ENCODE measurements around the gene MELK. TPM values are rescaled to one million over a fixed set of nuclear protein-coding genes. Genes with fewer than 3 reads are reported as not detected.
A peak's percentile ranks its signal among the peaks of the same experiment; 100 is the strongest.

The MELK gene
- total RNA-seq, 2 experiments from 2014 or later: 63.9 to 66.1 TPM

DNA sequence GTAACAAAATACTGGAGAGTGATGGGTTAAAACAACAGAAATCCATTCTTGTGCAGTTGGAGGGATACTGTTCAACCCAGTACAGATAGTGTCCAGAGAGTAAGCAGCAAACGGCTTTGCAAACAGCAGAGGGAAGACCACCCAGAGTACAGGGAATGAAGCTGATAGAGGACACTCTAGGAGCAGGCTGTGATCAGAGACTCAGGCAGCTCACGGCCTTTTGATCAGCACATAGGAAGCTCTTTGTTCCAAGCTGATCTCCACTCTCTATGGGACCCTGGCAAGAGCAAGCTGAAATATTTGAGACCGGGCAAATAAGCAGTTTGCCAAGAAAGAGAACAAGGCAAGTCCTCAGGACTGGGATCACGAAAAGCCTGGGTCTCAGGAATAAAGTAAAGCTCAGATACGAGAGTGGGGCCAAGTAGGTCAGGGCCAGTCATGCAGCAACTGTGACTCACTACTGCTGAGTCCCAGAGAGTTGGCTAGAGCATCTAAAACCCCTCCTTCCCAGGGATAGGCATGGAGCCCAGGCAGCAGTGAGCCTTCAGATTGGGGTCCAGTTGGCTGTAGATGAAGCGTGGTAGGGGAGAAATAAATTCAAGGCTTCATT is 52.4 kb downstream of the MELK start:
- Mint-ChIP-seq H3K9me3 (ENCODE audit: low read depth) (no peaks in the 10 kb centered on the region), H3K27ac (no peak overlapping the region), H3K36me3 (ENCODE audit: low read depth) (peaks cover 11% of the 10 kb centered on the region), H3K4me3 (no peak overlapping the region), H3K27me3 (no peaks in the 10 kb centered on the region), H3K4me1 (no peaks in the 10 kb centered on the region)
- DNase-seq (no peak), ATAC-seq (peak; percentile 61)
- CTCF ChIA-PET: interaction anchor here (0.6 to 1.1 kb wide), 3 partner anchors 14 to 73 kb away, joined by 3 read pairs; no protein-coding TSS in a partner anchor
- POLR2A ChIA-PET: no interaction called here
- intact Hi-C loops (cut with DNase I, micrococcal nuclease): no loop called here

DNA sequence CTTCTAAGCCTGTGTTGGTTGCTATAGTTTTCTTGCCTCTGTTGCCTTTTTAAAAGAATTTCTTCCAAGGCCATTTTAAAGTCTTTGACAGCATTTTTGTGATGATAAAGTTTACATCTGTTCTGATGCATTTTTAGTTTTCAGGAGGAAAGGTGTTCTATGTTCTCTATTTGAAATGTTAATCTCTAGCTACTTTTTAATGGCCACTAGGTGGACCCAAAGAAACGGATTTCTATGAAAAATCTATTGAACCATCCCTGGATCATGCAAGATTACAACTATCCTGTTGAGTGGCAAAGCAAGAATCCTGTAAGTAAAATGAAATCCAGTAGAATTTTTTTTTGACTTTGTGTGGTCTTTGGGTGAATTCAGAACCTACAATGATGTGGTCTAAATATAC is 60.2 kb downstream of the MELK start:
- H3K9me3 Mint-ChIP-seq (ENCODE audit: low read depth): no peaks in the 10 kb centered on the region
- H3K4me3 Mint-ChIP-seq: no peak overlapping the region
- POLR2A ChIA-PET: no interaction called here
- no peaks in the 10 kb centered on the region for H3K4me1 Mint-ChIP-seq
- peaks cover 23% of the 10 kb centered on the region for H3K36me3 Mint-ChIP-seq (ENCODE audit: low read depth)
- intact Hi-C loops (cut with DNase I, micrococcal nuclease): loop anchor here (1.0 kb wide), 1 partner anchor 96 kb away; no protein-coding TSS in a partner anchor
- no peak for DNase-seq
- CTCF ChIA-PET: interaction anchor here (0.7 to 1.9 kb wide), 8 partner anchors 27 to 384 kb away, joined by 3 to 30 read pairs (median 4); no protein-coding TSS in a partner anchor
- no peak overlapping the region for H3K27ac Mint-ChIP-seq
- ATAC-seq: no peak
- H3K27me3 Mint-ChIP-seq: no peaks in the 10 kb centered on the region

DNA sequence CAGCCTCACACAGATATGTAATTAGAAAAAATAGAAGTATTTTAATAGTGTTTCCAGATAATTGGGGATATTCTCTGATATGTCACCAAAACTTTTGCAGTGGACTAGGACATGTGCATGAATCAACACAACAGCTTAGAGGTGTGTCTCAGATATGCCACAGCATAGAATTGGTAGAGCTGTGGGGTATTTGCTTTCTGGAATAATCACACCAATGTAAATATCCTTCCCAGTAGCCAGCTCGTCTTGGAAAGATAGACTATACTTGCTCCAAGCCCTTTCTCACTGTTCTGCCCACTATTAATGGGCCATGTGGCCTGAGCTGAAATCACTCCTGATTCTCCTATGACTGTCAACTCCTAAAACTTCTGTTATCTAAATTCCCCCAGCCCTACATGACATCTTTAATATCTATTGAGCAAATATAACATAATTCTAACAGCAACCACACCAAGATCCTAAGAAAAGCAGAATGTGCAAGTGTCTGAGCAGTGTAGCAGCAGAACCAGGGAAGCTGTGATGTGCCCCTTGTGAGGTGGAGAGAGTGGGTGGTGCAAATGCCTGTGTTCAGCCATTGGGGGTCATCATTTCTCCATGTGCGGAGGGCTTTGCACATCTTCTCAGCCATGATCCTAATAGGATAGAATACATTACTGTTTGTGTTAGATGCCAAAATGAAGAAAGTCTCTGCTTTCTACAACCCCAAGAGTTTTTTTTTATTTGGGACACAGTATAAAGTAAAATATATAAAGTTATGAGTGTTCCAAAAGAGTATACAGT is 65.0 kb downstream of the MELK start:
- ChIA-PET CTCF (interaction anchor here (1.2 kb wide), 1 partner anchor 91 kb away, joined by 4 read pairs; no protein-coding TSS in a partner anchor), POLR2A (no interaction called here)
- intact Hi-C loops (cut with DNase I, micrococcal nuclease): no loop called here
- ATAC-seq (no peak), DNase-seq (no peak)
- peaks cover 38% of the 10 kb centered on the region for H3K36me3 Mint-ChIP-seq (ENCODE audit: low read depth)
- no peaks in the 10 kb centered on the region for H3K9me3 Mint-ChIP-seq (ENCODE audit: low read depth)
- H3K4me1 Mint-ChIP-seq: peaks cover 4% of the 10 kb centered on the region
- H3K4me3 Mint-ChIP-seq: no peak overlapping the region
- H3K27ac Mint-ChIP-seq: no peak overlapping the region
- no peaks in the 10 kb centered on the region for H3K27me3 Mint-ChIP-seq

DNA sequence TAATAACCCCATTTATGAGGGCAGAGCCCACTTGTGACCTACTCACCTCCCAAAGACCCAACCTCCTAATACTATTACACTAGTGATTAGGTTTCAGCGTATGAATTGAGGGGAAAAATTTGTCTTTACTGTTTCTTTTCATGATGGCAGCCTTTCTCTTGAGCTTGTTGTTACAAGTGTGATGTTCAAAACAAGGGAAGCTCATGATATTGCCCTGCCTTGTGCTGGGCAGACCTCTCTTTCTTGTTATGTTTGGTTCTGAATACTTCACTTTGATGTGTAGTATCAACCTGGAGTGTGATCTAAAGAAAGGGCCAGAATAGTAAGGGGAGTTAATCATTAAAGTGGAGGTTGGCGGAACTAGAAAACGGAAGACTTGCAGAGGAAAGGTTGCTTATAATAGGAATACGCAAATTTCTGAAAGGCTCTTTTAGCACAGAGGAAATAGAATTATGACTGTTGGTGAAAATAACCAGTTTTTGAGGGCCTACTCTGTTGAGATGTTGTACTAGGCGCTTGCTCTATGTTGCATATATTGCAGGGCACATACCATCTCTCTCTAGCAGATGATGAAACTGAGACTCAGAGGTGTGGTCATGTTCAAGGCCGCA is 68.2 kb downstream of the MELK start:
- Mint-ChIP-seq H3K36me3 (ENCODE audit: low read depth) (peaks cover 35% of the 10 kb centered on the region), H3K27me3 (no peaks in the 10 kb centered on the region), H3K4me1 (peaks cover 4% of the 10 kb centered on the region), H3K9me3 (ENCODE audit: low read depth) (no peaks in the 10 kb centered on the region), H3K4me3 (no peak overlapping the region), H3K27ac (no peak overlapping the region)
- DNase-seq (no peak), ATAC-seq (no peak)
- intact Hi-C loops (cut with DNase I, micrococcal nuclease): no loop called here
- POLR2A ChIA-PET: interaction anchor here (0.6 kb wide), 1 partner anchor 175 kb away, joined by 3 read pairs; no protein-coding TSS in a partner anchor
- CTCF ChIA-PET: no interaction called here

DNA sequence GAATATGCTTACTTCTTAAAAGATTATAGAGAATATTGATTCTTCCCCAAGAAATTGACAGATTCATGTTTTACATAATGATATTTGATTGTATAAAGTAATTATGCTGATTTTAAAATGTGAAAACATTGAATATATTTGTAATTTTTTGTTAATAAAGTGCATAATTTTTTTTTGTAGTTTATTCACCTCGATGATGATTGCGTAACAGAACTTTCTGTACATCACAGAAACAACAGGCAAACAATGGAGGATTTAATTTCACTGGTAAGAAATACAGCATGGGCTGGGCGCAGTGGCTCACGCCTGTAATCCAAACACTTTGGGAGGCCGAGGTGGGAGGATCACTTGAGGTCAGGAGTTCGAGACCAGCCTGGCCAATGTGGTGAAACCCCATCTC is 70.1 kb downstream of the MELK start:
- Mint-ChIP-seq H3K36me3 (ENCODE audit: low read depth) (peaks cover 34% of the 10 kb centered on the region), H3K27ac (no peak overlapping the region), H3K9me3 (ENCODE audit: low read depth) (no peaks in the 10 kb centered on the region), H3K4me3 (no peak overlapping the region), H3K27me3 (no peaks in the 10 kb centered on the region), H3K4me1 (peaks cover 4% of the 10 kb centered on the region)
- DNase-seq (no peak), ATAC-seq (no peak)
- ChIA-PET POLR2A (no interaction called here), CTCF (no interaction called here)
- intact Hi-C loops (cut with DNase I, micrococcal nuclease): no loop called here

DNA sequence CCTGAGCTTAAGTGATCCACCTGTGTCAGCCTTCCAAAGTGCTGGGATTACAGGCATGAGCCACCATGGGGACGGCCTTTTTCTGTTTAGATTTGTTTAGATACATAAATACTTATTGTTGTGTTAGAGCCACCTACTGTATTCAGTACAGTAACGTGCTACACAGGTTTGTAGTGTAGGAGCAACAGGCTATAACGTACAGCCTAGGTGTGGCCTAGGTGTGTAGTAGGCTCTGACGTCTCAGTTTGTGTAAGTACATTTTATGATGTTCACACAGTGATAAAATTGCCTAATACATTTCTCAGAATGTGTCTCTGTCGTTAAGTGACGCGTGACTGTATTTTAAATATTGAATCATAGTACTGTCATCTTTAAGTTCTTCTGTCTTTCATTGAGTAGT is 84.1 kb downstream of the MELK start:
- Mint-ChIP-seq H3K36me3 (ENCODE audit: low read depth) (peaks cover 51% of the 10 kb centered on the region), H3K4me3 (no peak overlapping the region), H3K27me3 (no peaks in the 10 kb centered on the region), H3K4me1 (no peaks in the 10 kb centered on the region), H3K9me3 (ENCODE audit: low read depth) (peaks cover 2% of the 10 kb centered on the region), H3K27ac (no peak overlapping the region)
- intact Hi-C loops (cut with DNase I, micrococcal nuclease): no loop called here
- POLR2A ChIA-PET: no interaction called here
- DNase-seq (no peak), ATAC-seq (no peak)
- CTCF ChIA-PET: interaction anchor here (0.7 kb wide), 1 partner anchor 9 kb away, joined by 4 read pairs; no protein-coding TSS in a partner anchor

DNA sequence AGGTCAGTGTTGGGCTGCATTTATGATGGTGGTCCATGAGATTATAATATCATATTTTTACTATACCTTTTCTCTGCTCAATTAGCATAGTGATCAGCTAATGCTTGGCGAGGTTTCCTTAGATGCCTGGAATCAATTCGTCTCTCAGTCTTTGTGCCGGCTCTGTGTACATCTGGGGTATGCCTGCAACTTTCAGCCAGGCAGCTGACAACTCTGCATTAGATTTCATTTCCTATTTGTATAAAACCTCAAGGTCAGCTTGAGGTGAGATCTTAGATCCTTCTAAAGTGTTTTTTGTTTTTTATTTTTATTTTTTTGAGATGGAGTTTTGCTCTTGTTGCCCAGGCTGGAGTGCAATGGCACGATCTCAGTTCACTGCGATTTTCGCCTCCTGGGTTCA is 86.8 kb downstream of the MELK start:
- ChIA-PET POLR2A (no interaction called here), CTCF (interaction anchor here (0.9 to 1.4 kb wide), 2 partner anchors 27 to 69 kb away, joined by 3 read pairs; no protein-coding TSS in a partner anchor)
- peaks cover 2% of the 10 kb centered on the region for H3K9me3 Mint-ChIP-seq (ENCODE audit: low read depth)
- H3K4me3 Mint-ChIP-seq: no peak overlapping the region
- H3K27ac Mint-ChIP-seq: no peak overlapping the region
- peaks cover 2% of the 10 kb centered on the region for H3K4me1 Mint-ChIP-seq
- intact Hi-C loops (cut with DNase I, micrococcal nuclease): no loop called here
- DNase-seq (no peak), ATAC-seq (no peak)
- H3K36me3 Mint-ChIP-seq (ENCODE audit: low read depth): peaks cover 49% of the 10 kb centered on the region
- no peaks in the 10 kb centered on the region for H3K27me3 Mint-ChIP-seq

DNA sequence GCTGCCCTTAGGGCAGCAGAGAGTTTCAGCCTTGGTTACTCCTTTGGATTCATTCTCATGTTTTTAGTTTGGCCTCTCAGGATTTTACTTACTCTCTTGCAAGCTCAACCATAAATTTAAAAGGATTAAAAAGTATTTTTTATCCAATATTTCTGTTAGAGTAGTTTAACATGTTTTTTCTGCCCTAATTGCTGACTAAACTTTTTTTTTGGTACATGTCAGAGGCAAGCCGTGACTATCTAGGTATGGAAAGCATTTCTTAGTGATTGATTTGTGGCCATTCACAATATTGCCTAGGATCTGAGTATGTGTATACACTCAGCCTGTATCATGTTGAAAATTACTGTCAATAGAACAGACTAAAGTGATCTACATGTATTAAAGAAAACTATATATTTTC is 92.1 kb downstream of the MELK start:
- Mint-ChIP-seq H3K9me3 (ENCODE audit: low read depth) (no peaks in the 10 kb centered on the region), H3K4me1 (peaks cover 8% of the 10 kb centered on the region), H3K36me3 (ENCODE audit: low read depth) (peaks cover 42% of the 10 kb centered on the region), H3K4me3 (no peak overlapping the region), H3K27me3 (no peaks in the 10 kb centered on the region), H3K27ac (no peak overlapping the region)
- DNase-seq (no peak), ATAC-seq (no peak)
- intact Hi-C loops (cut with DNase I, micrococcal nuclease): no loop called here
- ChIA-PET CTCF (no interaction called here), POLR2A (no interaction called here)

DNA sequence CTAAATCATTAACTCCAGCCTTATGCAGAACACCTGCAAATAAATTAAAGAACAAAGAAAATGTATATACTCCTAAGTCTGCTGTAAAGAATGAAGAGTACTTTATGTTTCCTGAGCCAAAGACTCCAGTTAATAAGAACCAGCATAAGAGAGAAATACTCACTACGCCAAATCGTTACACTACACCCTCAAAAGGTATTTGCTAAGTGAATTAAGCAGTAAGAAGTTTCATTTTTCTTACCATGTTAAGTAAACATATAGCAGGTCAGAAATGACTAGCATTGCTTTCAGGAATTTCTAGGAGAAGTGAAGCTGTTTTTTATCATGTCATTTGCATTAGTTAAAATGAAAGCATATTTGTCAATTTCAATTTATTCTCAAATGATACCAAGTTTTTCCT is 92.7 kb downstream of the MELK start:
- ChIA-PET CTCF (interaction anchor here (0.6 kb wide), 2 partner anchors 9 to 1838 kb away, joined by 3 to 4 read pairs; no protein-coding TSS in a partner anchor), POLR2A (no interaction called here)
- peaks cover 42% of the 10 kb centered on the region for H3K36me3 Mint-ChIP-seq (ENCODE audit: low read depth)
- no peaks in the 10 kb centered on the region for H3K27me3 Mint-ChIP-seq
- no peaks in the 10 kb centered on the region for H3K9me3 Mint-ChIP-seq (ENCODE audit: low read depth)
- H3K4me3 Mint-ChIP-seq: no peak overlapping the region
- no peak overlapping the region for H3K27ac Mint-ChIP-seq
- intact Hi-C loops (cut with DNase I, micrococcal nuclease): no loop called here
- no peak for ATAC-seq
- DNase-seq: no peak
- peaks cover 8% of the 10 kb centered on the region for H3K4me1 Mint-ChIP-seq

DNA sequence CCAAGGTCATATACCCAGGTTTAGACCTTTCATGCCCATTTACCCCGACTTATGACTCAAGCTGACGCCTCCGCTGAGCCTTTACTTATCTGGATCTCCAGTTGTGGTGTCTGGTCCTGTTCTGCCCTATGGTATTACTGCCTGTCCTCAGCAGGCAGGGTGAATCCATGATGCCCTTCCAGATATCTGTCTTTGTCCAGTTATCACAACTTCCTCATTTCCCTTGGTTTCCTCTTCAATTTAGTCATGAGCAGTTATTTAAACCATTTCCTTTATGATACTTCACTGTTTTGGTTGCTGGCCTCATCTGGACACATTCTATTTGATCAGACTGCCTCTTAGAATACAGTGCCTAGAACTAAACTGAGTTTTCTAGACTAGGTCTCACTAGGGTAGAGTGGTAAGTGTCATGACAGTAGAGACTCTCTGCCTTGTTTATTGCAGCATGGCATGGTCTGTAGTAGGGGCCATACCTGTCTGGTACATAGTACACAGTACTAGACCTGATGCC is 93.3 kb downstream of the MELK start:
- ATAC-seq (no peak), DNase-seq (no peak)
- Mint-ChIP-seq H3K36me3 (ENCODE audit: low read depth) (peaks cover 45% of the 10 kb centered on the region), H3K27ac (no peak overlapping the region), H3K4me1 (peaks cover 8% of the 10 kb centered on the region), H3K9me3 (ENCODE audit: low read depth) (no peaks in the 10 kb centered on the region), H3K27me3 (no peaks in the 10 kb centered on the region), H3K4me3 (no peak overlapping the region)
- CTCF ChIA-PET: interaction anchor here (0.5 to 1.5 kb wide), 4 partner anchors 9 to 1838 kb away, joined by 3 to 4 read pairs (median 4); no protein-coding TSS in a partner anchor
- POLR2A ChIA-PET: no interaction called here
- intact Hi-C loops (cut with DNase I, micrococcal nuclease): no loop called here

DNA sequence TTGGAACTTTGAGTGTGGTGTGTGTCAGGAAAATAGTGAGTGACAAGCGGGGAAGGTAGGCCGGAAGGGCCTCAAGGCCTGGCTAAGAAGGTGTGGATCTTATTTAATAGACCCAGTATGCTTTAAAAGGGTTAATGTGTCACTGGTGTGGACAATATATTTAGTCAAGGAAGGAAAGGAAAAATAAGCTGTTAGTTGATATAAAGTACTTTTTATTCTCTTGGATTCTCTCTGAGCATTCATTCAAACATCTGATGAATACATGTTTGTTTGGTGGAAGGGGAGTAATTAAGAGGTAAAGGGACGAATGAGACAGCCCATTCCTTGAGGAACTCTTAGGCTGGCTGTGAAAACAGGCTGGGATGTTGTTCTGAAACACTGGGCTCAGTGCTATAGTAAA is 98.9 kb downstream of the MELK start:
- DNase-seq (no peak), ATAC-seq (no peak)
- H3K4me3 Mint-ChIP-seq: no peak overlapping the region
- no peaks in the 10 kb centered on the region for H3K27me3 Mint-ChIP-seq
- peaks cover 44% of the 10 kb centered on the region for H3K36me3 Mint-ChIP-seq (ENCODE audit: low read depth)
- intact Hi-C loops (cut with DNase I, micrococcal nuclease): no loop called here
- H3K27ac Mint-ChIP-seq: no peak overlapping the region
- H3K4me1 Mint-ChIP-seq: peaks cover 6% of the 10 kb centered on the region
- ChIA-PET POLR2A (no interaction called here), CTCF (interaction anchor here (0.7 kb wide), 1 partner anchor 10 kb away, joined by 3 read pairs; no protein-coding TSS in a partner anchor)
- no peaks in the 10 kb centered on the region for H3K9me3 Mint-ChIP-seq (ENCODE audit: low read depth)

All from activated CD4-positive, alpha-beta T cell treated with anti-CD3 and anti-CD28 coated beads for 36 hours (primary cell).